Peyer's patch (tissue), 4 donors: ENCODE data around the gene SUCLG2. TPM values are rescaled to one million over a fixed set of nuclear protein-coding genes. Genes with fewer than 3 reads are reported as not detected.

ENCODE experiments used
- DNase-seq, 3 donors: peaks; one replicate each; pipeline ENCODE4 v3.0.0-alpha.2; 2017 to 2019
- H3K27ac ChIP-seq, 4 donors: fragments of 200-600 bp; sonication (generic); one replicate each; pipeline ENCODE4 v1.5.1; 2016 to 2019
- H3K27me3 ChIP-seq, 2 donors: fragments of 200-600 bp; sonication (generic); one replicate each; pipeline ENCODE4 v1.5.1; 2019
- H3K36me3 ChIP-seq, 3 donors: fragments of 200-600 bp; sonication (generic); one replicate each; pipeline ENCODE4 v1.5.1; 2016 to 2019
- H3K4me1 ChIP-seq, 4 donors: fragments of 200-600 bp; sonication (generic); one replicate each; pipeline ENCODE4 v1.5.1; 2016 to 2019
- H3K4me3 ChIP-seq, 4 donors: fragments of 200-600 bp; sonication (generic); 1 replicate in 3 of 4; 2 replicates in 1 of 4; pipeline ENCODE4 v1.5.1; 2016 to 2019; ENCODE audit warnings: mild to moderate bottlenecking in 1 of 4
- H3K9me3 ChIP-seq, 4 donors: fragments of 200-600 bp; sonication (generic); one replicate each; pipeline ENCODE4 v1.5.1; 2016 to 2019; ENCODE audit warnings: mild to moderate bottlenecking in 1 of 4
- POLR2A ChIP-seq, 2 donors: fragments of 450-650 bp; IDR thresholded peaks; one replicate each; pipeline ENCODE4 v1.5.1; 2017; ENCODE audit warnings: antibody characterized with exemption in 2 of 2, mild to moderate bottlenecking in 2 of 2, moderate library complexity in 2 of 2
- total RNA-seq, 4 donors: library from RNA; depleted of rRNA; stranded (reverse); fragments of >200 nt; gene quantifications; one replicate each; pipeline ENCODE4 v1.1.0, GENCODE V29; 2016
- TF ChIP-seq, protein P1 (sequence below), 6 experiments: fragments of 450-650 bp in 4 of 6; fragments of 200-600 bp in 2 of 6; sonication (generic) in 1 of 6; IDR thresholded peaks; one replicate each; pipeline ENCODE4 v1.5.1; 2017 to 2019; ENCODE audit warnings: antibody characterized with exemption in 6 of 6, mild to moderate bottlenecking in 3 of 6, moderate library complexity in 1 of 6

The SUCLG2 gene
- total RNA-seq, 4 donors from 2014 or later: 99.0 to 116 (median 103) TPM

DNA sequence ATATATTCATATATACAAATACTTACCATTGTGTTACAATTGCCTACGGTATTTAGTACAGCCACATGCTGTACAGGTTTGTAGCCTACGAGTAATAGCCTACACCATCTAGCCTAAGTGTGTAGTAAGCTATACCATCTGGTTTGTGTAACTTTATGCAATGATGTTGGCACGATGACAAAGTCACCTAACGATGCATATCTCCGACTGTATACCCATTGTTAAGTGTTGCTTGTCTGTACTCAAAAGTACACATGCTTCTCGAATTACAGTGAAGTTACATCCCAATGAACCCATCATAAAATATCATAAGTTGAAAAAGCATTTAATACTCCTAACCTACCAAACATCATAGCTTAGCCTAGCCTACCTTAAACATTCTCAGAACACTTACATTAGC is 329.2 kb downstream of the SUCLG2 start:
- peaks cover 0 to 3% (median 0%) of the 10 kb centered on the region in 4 donors for H3K9me3 ChIP-seq
- H3K4me3 ChIP-seq: no peak overlapping the region
- H3K27ac ChIP-seq: no peak overlapping the region
- H3K27me3 ChIP-seq: no peaks in the 10 kb centered on the region
- no peak for DNase-seq
- no peaks in the 10 kb centered on the region for H3K4me1 ChIP-seq
- TF ChIP-seq POLR2A (IDR thresholded peaks at IDR 0.05): no peak
- TF ChIP-seq, protein P1, sequence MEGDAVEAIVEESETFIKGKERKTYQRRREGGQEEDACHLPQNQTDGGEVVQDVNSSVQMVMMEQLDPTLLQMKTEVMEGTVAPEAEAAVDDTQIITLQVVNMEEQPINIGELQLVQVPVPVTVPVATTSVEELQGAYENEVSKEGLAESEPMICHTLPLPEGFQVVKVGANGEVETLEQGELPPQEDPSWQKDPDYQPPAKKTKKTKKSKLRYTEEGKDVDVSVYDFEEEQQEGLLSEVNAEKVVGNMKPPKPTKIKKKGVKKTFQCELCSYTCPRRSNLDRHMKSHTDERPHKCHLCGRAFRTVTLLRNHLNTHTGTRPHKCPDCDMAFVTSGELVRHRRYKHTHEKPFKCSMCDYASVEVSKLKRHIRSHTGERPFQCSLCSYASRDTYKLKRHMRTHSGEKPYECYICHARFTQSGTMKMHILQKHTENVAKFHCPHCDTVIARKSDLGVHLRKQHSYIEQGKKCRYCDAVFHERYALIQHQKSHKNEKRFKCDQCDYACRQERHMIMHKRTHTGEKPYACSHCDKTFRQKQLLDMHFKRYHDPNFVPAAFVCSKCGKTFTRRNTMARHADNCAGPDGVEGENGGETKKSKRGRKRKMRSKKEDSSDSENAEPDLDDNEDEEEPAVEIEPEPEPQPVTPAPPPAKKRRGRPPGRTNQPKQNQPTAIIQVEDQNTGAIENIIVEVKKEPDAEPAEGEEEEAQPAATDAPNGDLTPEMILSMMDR (IDR thresholded peaks at IDR 0.05): no peak
- H3K36me3 ChIP-seq: no peaks in the 10 kb centered on the region
